GM06990 (cell line): ENCODE data around the gene MDH1.
"Not testable (repeated sequence)": the region's sequence is repeated elsewhere in the genome, so short reads cannot be mapped to it uniquely, and the experiment has no call there.

Experiments
- DNase-seq: peaks from one replicate; pipeline ENCODE4 v3.0.0-alpha.2; 2011; ENCODE audit not compliant: insufficient read length; ENCODE audit errors: extremely low read depth
- H3K27me3 ChIP-seq: replicated peaks from 2 replicates; pipeline ENCODE4 v1.6.0; 2011; ENCODE audit warnings: low read length; ENCODE audit not compliant: control insufficient read depth, insufficient read depth
- H3K36me3 ChIP-seq: 2 replicates; pipeline ENCODE4 v1.5.1; 2011; ENCODE audit warnings: low read length; ENCODE audit not compliant: control insufficient read depth, insufficient read depth
- H3K4me3 ChIP-seq: replicated peaks from 2 replicates; pipeline ENCODE4 v1.5.1; 2011; ENCODE audit warnings: low read depth, mild to moderate bottlenecking, control low read depth, low read length
- CTCF ChIP-seq: IDR thresholded peaks from 2 replicates; pipeline ENCODE4 v1.5.1; 2011; ENCODE audit warnings: low read length, control low read depth, mild to moderate bottlenecking, inconsistent platforms; ENCODE audit not compliant: insufficient read depth, poor library complexity, severe bottlenecking

MDH1 gene

GRCh38 chr2:63604666-63605065 lies 15.9 kb downstream of the MDH1 start:
- no peak overlapping the region for H3K4me3 ChIP-seq
- H3K36me3 ChIP-seq, result peaks cover 15% of the 10 kb centered on the region
- TF ChIP-seq CTCF, result no peak
- no peak for DNase-seq
- H3K27me3 ChIP-seq, result no peaks in the 10 kb centered on the region

- H3K27me3 ChIP-seq, H3K4me3 ChIP-seq, DNase-seq: not testable (repeated sequence)
- peaks cover 11% of the 10 kb centered on the region for H3K36me3 ChIP-seq
Measured at GRCh38 chr2:63608865-63609264, 20.1 kb downstream of the MDH1 start.

- no peak for DNase-seq
- H3K36me3 ChIP-seq, result peaks cover 9% of the 10 kb centered on the region
- TF ChIP-seq CTCF, result no peak
- no peaks in the 10 kb centered on the region for H3K27me3 ChIP-seq
- no peak overlapping the region for H3K4me3 ChIP-seq
Measured at GRCh38 chr2:63610525-63610924, 21.8 kb downstream of the MDH1 start.

GRCh38 chr2:63613391-63613901 lies 24.7 kb downstream of the MDH1 start:
- TF ChIP-seq CTCF, result no peak
- no peaks in the 10 kb centered on the region for H3K27me3 ChIP-seq
- no peaks in the 10 kb centered on the region for H3K36me3 ChIP-seq
- H3K4me3 ChIP-seq, result no peak overlapping the region
- no peak for DNase-seq

GRCh38 chr2:63614448-63614968 lies 25.7 kb downstream of the MDH1 start:
- H3K4me3 ChIP-seq, result no peak overlapping the region
- no peak for TF ChIP-seq CTCF
- DNase-seq, result no peak
- H3K27me3 ChIP-seq, result no peaks in the 10 kb centered on the region
- no peaks in the 10 kb centered on the region for H3K36me3 ChIP-seq

GRCh38 chr2:63614983-63615945 lies 26.5 kb downstream of the MDH1 start:
- Histone ChIP-seq H3K27me3 (no peaks in the 10 kb centered on the region), H3K36me3 (no peaks in the 10 kb centered on the region), H3K4me3 (no peak overlapping the region)
- TF ChIP-seq CTCF, result no peak
- no peak for DNase-seq
